ENCODE data around the gene SCARB1.

GRCh38 chr12:124862768-124863415, 772 bp downstream of the SCARB1 start:
- TF ChIP-seq CTCF (IDR thresholded peaks at IDR 0.05; ENCODE audit: low read depth, low read length, poor library complexity, severe bottlenecking) (no peak), EZH2phosphoT487 (IDR thresholded peaks at IDR 0.05; ENCODE audit: borderline replicate concordance, low read length) (no peak)
